Epithelial cell of proximal tubule (primary cell): ENCODE data around the gene NOMO2. TPM values are rescaled to one million over a fixed set of nuclear protein-coding genes. Genes with fewer than 3 reads are reported as not detected.
"Not testable (repeated sequence)": the region's sequence is repeated elsewhere in the genome, so short reads cannot be mapped to it uniquely, and the experiment has no call there.

ENCODE experiments used
- DNase-seq: peaks from one replicate; pipeline ENCODE4 v3.0.0-alpha.2; 2011; ENCODE audit warnings: low read depth
- H3K4me3 ChIP-seq: 2 replicates; pipeline ENCODE4 v1.5.1; 2011; ENCODE audit warnings: low read depth, mild to moderate bottlenecking, low read length
- total RNA-seq: library from RNA; depleted of rRNA; stranded (reverse); fragments of >200 nt; gene quantifications from 2 replicates; pipeline ENCODE4 v1.2.3, GENCODE V29; 2015

Gene NOMO2
- total RNA-seq, 1 donor from 2014 or later, result 59.5 TPM

DNA sequence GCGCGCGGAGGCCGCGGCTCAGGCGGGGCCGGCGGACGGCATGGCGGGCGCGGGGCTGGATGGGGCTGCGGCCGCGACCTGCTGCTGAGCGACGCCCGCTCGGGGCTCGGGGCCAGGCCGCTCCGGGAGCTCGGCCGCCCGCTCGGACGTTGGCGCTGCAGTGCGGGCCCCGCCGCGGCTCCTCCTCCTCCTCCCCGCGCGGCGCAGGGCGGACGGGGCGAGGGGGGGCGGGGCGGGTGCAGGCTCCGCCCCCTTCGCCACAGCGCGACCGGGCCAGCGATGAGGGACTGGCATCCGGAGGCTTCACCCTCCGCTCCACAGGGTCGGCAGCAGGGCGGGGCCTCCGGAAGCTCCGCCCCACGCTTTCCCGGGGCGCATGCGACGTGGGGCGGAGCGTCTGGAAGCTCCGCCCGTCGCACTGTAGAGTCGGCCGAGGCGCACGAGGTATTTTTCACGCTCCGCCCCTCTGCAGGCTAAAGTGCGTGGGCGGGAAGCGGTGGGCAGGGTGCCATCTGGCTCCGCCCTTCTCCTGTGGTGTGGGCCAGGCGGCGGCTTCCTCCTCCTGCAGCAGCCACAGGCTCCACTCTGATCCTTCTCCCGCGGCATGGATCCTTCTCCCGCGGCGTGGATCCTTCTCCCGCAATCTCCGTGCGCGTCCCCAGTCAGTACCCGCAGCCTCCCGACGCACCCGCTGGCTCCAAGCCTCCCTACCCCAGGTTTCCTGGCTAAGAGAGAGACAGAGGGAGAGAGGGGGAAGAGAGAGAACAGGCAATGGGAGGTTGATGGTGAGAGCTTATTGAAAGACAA is 159.8 kb downstream of the NOMO2 start:
- DNase-seq, H3K4me3 ChIP-seq: not testable (repeated sequence)

DNA sequence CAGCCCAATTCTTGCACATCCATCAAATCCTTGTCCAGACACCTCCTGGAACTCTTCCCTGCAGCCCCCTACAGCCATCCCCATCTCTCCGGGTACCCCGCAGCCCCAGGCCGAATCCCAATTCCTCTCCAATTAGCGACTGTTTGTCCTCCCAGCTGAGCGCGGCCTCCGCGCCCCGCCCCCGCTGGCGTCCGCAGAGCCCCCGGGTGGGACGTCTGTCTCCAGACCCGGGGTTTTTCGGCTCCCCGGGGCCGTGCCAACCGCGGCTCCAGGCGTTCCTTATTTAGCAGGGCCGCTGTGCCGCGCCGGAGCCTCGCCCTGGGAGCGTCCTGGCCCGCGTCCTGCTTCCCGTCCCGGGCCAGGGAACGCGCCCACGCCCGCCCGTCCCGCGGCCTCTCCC is 160.7 kb downstream of the NOMO2 start:
- peak overlapping the region; percentile 41 for H3K4me3 ChIP-seq
- DNase-seq, result not testable (repeated sequence)

- DNase-seq, H3K4me3 ChIP-seq: not testable (repeated sequence)
Measured at GRCh38 chr16:18394363-18394762, 167.5 kb downstream of the NOMO2 start.

DNA sequence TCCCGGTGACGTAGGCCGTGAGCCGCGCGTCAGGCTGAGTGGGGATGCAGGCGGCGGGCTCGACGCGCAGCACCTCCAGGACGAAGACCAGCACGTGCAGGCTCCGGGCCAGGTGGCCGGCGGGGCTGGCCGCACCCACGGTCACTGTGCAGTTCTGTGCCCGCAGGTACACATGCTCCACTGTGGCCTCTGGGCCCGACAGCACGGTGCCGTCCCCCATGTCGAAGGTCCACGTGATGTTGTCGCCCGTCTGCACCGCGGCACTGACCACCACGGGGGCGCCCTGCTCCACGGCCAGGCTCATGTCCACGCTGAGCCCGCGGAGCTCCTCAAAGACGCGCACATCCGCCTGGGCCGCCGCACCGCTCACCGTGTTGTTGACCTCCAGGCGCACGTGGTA is 174.1 kb downstream of the NOMO2 start:
- not testable (repeated sequence) for DNase-seq, H3K4me3 ChIP-seq

DNA sequence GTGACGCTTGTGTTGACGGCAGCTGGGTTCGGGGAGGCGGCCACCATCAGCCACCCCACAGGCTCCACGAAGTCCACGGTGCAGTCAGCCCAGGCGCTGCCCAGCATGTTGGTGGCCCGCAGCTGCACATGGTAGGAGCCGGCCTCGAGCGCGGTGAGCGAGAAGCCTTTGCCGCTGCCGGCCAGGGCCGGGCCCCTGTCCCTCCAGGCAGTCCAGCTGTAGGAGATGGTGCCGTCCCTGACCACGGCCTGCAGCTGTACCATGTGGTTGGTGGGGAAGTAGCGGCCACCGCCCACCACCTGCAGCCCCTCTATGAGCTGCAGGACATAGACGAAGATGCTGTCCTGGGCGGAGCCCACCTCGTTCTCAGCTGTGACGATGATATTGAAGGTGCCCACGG is 175.4 kb downstream of the NOMO2 start:
- not testable (repeated sequence) for DNase-seq, H3K4me3 ChIP-seq

GRCh38 chr16:18385285-18385684 is 176.6 kb downstream of the NOMO2 start:
- H3K4me3 ChIP-seq, DNase-seq: not testable (repeated sequence)

DNA sequence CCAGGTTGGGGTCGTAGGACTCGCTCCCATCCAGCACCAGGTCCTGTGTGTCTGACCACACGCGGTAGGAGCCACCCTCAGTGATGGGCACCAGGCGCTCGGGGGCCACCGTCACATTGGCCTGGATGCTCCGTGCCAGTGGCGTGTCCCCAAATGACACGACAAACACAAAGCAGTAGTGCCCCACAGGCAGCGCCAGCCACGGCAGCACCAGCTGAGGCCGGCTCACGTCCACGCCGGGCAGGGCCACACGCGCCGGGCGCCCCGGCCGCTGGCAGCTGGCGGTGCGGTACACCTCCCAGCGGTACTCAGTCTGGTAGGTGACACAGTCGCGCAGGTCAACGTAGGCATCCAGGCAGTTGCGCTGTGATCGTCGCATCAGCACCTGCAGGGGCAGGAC is 177.0 kb downstream of the NOMO2 start:
- H3K4me3 ChIP-seq, DNase-seq: not testable (repeated sequence)

- not testable (repeated sequence) for DNase-seq, H3K4me3 ChIP-seq
Measured at GRCh38 chr16:18384098-18384636, 177.7 kb downstream of the NOMO2 start.

DNA sequence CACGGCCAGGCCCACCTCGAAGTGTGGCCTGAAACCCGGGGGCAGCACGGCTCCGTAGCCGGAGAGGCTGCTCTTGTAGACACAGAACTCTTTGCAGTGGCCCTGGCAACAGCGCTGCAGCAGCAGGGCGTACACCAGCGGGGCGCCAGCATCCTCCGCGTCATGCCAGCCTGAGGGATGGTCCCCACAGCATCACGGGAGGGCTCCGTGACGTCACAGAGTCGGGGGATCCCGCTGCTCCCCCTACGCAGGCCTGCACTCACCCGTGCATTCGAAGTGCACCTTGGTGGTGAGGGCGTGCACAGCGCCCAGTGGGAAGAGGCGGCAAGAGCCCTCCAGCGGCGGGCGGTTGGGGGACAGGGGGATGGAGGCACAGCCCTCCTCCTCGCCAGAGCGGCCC is 179.2 kb downstream of the NOMO2 start:
- not testable (repeated sequence) for H3K4me3 ChIP-seq

More for the DNA sequence above, 179.2 kb downstream of the NOMO2 start:
- not testable (repeated sequence) for DNase-seq

Other genes starting within 250 kb of the NOMO2 start
- not detected in 2 replicates for gene NPIPA8, start 225.4 kb downstream of the NOMO2 start, total RNA-seq
- gene RPS15A, start 228.2 kb upstream of the NOMO2 start, total RNA-seq, result 1,709 and 2,356 TPM in 2 replicates
- 489 and 536 TPM in 2 replicates for gene ARL6IP1, start 239.5 kb upstream of the NOMO2 start, total RNA-seq